ENCODE data around the gene C1orf226.

C1orf226 gene

GRCh38 chr1:162353078-162353477 is 28.4 kb upstream of the C1orf226 start:
- H3K79me2 ChIP-seq, result no peaks in the 10 kb centered on the region
- H3K4me1 ChIP-seq, result no peaks in the 10 kb centered on the region
- no peak overlapping the region for H3K4me2 ChIP-seq (ENCODE audit: low read length)
- no peak overlapping the region for H3K4me3 ChIP-seq (ENCODE audit: low read depth, low read length)
- no peaks in the 10 kb centered on the region for H3K9me3 ChIP-seq (ENCODE audit: control insufficient read depth, low read length)
- no peaks in the 10 kb centered on the region for H3K36me3 ChIP-seq (ENCODE audit: control insufficient read depth, insufficient read depth, low read length)
- H3K9ac ChIP-seq, result no peak overlapping the region
- H3K27ac ChIP-seq, result no peak overlapping the region
- H3K27me3 ChIP-seq (ENCODE audit: control insufficient read depth, insufficient read depth, low read length), result no peaks in the 10 kb centered on the region
- TF ChIP-seq CTCF (IDR thresholded peaks at IDR 0.05), result no peak
- no peak overlapping the region for H2AFZ ChIP-seq

- H2AFZ ChIP-seq, result no peak overlapping the region
- no peak overlapping the region for H3K4me3 ChIP-seq (ENCODE audit: low read depth, low read length)
- no peak for TF ChIP-seq CTCF (IDR thresholded peaks at IDR 0.05)
- H3K4me2 ChIP-seq (ENCODE audit: low read length), result no peak overlapping the region
- no peaks in the 10 kb centered on the region for H3K79me2 ChIP-seq
- no peaks in the 10 kb centered on the region for H3K4me1 ChIP-seq
- no peaks in the 10 kb centered on the region for H3K9me3 ChIP-seq (ENCODE audit: control insufficient read depth, low read length)
- no peaks in the 10 kb centered on the region for H3K36me3 ChIP-seq (ENCODE audit: control insufficient read depth, insufficient read depth, low read length)
- H3K27me3 ChIP-seq (ENCODE audit: control insufficient read depth, insufficient read depth, low read length), result no peaks in the 10 kb centered on the region
- no peak overlapping the region for H3K27ac ChIP-seq
- no peak overlapping the region for H3K9ac ChIP-seq
These were observed 27.8 kb upstream of the C1orf226 start for GRCh38 chr1:162353702-162354101.

- no peaks in the 10 kb centered on the region for H3K79me2 ChIP-seq
- no peak overlapping the region for H3K4me3 ChIP-seq (ENCODE audit: low read depth, low read length)
- no peaks in the 10 kb centered on the region for H3K27me3 ChIP-seq (ENCODE audit: control insufficient read depth, insufficient read depth, low read length)
- H3K4me2 ChIP-seq (ENCODE audit: low read length), result no peak overlapping the region
- no peak overlapping the region for H3K9ac ChIP-seq
- H3K9me3 ChIP-seq (ENCODE audit: control insufficient read depth, low read length), result no peaks in the 10 kb centered on the region
- no peaks in the 10 kb centered on the region for H3K4me1 ChIP-seq
- H3K36me3 ChIP-seq (ENCODE audit: control insufficient read depth, insufficient read depth, low read length), result no peaks in the 10 kb centered on the region
- H3K27ac ChIP-seq, result no peak overlapping the region
- no peak for TF ChIP-seq CTCF (IDR thresholded peaks at IDR 0.05)
- no peak overlapping the region for H2AFZ ChIP-seq
These were observed 23.8 kb upstream of the C1orf226 start for GRCh38 chr1:162357681-162358266.

GRCh38 chr1:162358928-162359327 is 22.6 kb upstream of the C1orf226 start:
- H3K27ac ChIP-seq, result no peak overlapping the region
- no peak overlapping the region for H2AFZ ChIP-seq
- H3K4me2 ChIP-seq (ENCODE audit: low read length), result no peak overlapping the region
- H3K79me2 ChIP-seq, result no peaks in the 10 kb centered on the region
- H3K4me3 ChIP-seq (ENCODE audit: low read depth, low read length), result no peak overlapping the region
- no peaks in the 10 kb centered on the region for H3K9me3 ChIP-seq (ENCODE audit: control insufficient read depth, low read length)
- no peaks in the 10 kb centered on the region for H3K36me3 ChIP-seq (ENCODE audit: control insufficient read depth, insufficient read depth, low read length)
- no peak for TF ChIP-seq CTCF (IDR thresholded peaks at IDR 0.05)
- H3K4me1 ChIP-seq, result no peaks in the 10 kb centered on the region
- no peaks in the 10 kb centered on the region for H3K27me3 ChIP-seq (ENCODE audit: control insufficient read depth, insufficient read depth, low read length)
- no peak overlapping the region for H3K9ac ChIP-seq

- H3K27ac ChIP-seq, result no peak overlapping the region
- H3K4me3 ChIP-seq (ENCODE audit: low read depth, low read length), result no peak overlapping the region
- TF ChIP-seq CTCF (IDR thresholded peaks at IDR 0.05), result no peak
- no peak overlapping the region for H3K9ac ChIP-seq
- H3K4me1 ChIP-seq, result no peaks in the 10 kb centered on the region
- no peaks in the 10 kb centered on the region for H3K9me3 ChIP-seq (ENCODE audit: control insufficient read depth, low read length)
- H3K79me2 ChIP-seq, result no peaks in the 10 kb centered on the region
- no peak overlapping the region for H3K4me2 ChIP-seq (ENCODE audit: low read length)
- no peaks in the 10 kb centered on the region for H3K36me3 ChIP-seq (ENCODE audit: control insufficient read depth, insufficient read depth, low read length)
- H2AFZ ChIP-seq, result no peak overlapping the region
- no peaks in the 10 kb centered on the region for H3K27me3 ChIP-seq (ENCODE audit: control insufficient read depth, insufficient read depth, low read length)
These were observed 21.8 kb upstream of the C1orf226 start for GRCh38 chr1:162359523-162360236.
